Fibroblast of the aortic adventitia (primary cell): ENCODE results near the gene ATP13A2. TPM values are rescaled to one million over a fixed set of nuclear protein-coding genes. Genes with fewer than 3 reads are reported as not detected.
A peak's percentile ranks its signal among the peaks of the same experiment; 100 is the strongest.

Experiments
- DNase-seq: peaks from one replicate; pipeline ENCODE4 v3.0.0-alpha.2; 2010; ENCODE audit warnings: low read depth
- H3K4me3 ChIP-seq: 2 replicates; pipeline ENCODE4 v1.5.1; 2011; ENCODE audit warnings: low read depth, mild to moderate bottlenecking, control low read depth, low read length, moderate library complexity
- total RNA-seq: library from RNA; depleted of rRNA; stranded (reverse); fragments of >200 nt; gene quantifications from 2 replicates; pipeline ENCODE4 v1.2.3, GENCODE V29; 2012; ENCODE audit warnings: low replicate concordance
- TF ChIP-seq, protein P1 (sequence below): IDR thresholded peaks from 2 replicates; pipeline ENCODE4 v1.5.1; 2011; ENCODE audit warnings: mild to moderate bottlenecking, low read length, control low read depth, inconsistent platforms; ENCODE audit not compliant: insufficient read depth

ATP13A2 gene
- total RNA-seq, 1 donor = 18.4 TPM

DNA sequence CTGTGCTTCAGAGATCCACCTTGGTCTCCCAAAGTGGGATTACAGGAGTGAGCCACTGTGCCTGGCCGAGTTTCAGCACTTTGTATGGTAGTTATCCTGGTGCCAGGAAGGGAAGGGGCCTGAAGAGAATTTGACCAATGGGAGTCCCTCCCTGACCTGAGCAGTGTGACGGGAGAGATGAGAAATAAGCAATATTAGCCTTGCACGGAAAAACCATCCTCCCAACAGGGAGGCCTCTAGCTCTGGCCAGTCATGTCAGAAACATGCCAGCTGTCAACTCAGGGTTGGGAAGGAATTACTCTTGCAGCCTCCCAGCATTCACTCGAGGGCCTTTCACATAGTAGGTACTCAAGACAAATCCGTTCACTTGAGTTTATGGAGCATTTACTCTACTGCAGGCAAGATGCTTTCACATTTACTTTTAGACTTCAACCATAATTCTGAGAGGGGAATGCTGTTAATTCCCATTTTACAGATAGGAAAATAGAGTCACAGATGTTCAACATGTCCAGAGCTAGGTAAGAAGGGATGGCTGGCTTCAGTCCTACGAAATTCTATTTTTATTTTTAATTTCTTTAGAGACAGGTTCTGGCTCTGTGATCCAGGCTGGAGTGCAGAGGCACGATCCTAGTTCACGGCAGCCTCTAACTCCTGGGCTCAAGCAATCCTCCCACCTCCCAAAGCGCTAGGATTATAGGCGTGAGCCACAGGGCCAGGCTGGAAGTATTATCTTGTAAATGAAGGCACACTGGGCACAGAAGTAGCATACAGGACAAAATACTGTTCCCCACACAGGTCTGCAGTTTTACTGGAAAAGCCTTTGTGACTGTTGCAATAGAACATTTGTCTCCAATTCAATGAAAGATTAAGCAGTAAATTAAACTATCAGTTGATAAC is 3.2 kb upstream of the ATP13A2 start:
- TF ChIP-seq, protein P1, sequence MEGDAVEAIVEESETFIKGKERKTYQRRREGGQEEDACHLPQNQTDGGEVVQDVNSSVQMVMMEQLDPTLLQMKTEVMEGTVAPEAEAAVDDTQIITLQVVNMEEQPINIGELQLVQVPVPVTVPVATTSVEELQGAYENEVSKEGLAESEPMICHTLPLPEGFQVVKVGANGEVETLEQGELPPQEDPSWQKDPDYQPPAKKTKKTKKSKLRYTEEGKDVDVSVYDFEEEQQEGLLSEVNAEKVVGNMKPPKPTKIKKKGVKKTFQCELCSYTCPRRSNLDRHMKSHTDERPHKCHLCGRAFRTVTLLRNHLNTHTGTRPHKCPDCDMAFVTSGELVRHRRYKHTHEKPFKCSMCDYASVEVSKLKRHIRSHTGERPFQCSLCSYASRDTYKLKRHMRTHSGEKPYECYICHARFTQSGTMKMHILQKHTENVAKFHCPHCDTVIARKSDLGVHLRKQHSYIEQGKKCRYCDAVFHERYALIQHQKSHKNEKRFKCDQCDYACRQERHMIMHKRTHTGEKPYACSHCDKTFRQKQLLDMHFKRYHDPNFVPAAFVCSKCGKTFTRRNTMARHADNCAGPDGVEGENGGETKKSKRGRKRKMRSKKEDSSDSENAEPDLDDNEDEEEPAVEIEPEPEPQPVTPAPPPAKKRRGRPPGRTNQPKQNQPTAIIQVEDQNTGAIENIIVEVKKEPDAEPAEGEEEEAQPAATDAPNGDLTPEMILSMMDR = no peak
- no peak overlapping the region for H3K4me3 ChIP-seq
- DNase-seq = no peak

DNA sequence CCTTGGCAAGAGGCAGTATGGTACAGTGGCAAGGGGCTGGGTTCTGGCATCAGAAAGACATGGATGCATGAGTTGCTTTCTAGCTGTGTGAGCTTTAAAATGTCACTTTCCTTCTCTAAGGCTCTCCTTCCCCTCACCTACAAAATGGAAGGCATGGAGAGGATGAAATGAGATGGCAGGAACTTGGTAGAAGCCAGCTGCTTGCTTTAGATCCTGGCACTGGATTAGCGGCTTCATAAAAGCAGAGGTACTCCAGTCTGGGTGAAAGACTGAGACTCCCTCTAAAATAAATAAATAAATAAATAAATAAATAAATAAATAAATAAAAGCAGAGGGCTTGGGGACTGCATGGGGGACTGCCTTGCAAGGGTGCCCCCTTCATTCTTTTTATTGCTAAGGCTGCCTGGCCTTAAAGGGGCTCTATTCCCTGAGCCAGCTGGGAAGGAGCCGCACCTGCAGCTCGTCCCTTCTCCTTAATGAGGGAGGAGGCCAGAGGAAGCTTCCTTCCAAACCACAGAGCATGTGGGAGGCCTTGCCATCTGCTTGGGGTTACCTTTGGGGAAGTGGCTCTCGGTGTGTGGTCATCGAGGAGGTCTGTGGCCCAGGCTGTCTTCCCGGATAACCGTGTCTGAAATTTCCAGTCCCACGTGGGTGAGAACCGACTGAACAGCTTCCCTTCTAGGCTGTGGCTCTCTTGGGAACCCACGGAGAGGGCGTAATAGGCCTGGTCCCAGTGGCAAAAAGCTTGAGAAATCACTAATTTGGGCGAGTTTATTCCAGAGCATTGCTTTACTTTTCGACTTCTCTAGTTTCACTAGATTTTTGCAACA is 2.0 kb upstream of the ATP13A2 start:
- TF ChIP-seq, protein P1 = no peak
- no peak overlapping the region for H3K4me3 ChIP-seq
- DNase-seq = no peak

DNA sequence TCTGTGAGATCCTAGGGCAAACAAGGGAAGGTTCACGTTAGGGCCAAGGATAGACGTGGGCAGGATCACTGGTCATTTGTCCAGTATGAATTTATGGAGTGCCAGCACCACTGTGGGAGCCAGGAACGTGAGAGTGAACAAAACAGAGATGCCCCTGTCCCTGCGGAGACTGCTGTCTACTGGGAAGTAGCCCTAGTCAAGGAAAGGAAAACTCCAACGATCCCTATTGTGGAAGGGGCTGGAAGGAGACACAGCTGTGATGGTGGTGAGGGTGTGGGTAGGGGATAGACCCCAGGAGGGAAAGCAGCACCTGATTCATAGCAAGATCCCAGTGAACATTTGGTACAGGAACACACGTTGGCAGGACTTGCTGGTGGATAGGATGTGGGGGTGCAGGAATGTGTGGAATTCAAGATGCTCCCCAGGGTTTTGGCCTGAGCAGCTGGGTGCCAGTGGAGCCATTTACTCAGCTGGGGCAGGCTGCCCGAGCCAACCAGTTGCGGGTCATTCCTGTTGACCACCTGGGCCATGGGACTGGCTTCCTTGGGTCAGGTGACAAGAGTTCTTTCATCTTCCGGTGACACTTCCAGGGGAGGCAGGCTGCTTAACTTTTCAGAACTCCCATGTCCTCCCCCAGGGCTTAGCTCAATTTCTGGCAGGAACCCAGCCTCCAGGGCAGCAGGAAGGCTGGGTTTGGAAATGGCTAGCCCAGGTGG is 1.2 kb upstream of the ATP13A2 start:
- peak; percentile 31 for DNase-seq
- H3K4me3 ChIP-seq = no peak overlapping the region
- TF ChIP-seq, protein P1 = no peak

DNA sequence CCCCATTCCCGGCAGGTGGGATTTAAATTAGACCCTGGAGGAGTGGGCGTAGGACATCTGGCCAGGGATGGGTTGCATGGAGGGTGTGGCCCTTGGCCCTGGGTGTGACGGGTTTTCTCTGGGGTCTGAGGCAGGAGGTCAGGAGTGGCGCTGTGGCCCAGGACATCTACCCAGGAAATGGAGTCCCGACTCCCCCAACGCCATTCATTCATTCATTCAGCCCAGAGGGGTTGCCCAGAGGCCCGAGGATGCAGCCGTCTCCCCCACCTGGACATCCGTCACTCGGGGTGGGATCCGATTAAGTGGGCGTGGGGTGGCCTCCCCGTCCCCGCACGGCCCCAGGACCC is 663 bp downstream of the ATP13A2 start:
- TF ChIP-seq, protein P1 = no peak
- H3K4me3 ChIP-seq = peak overlapping the region; percentile 75
- no peak for DNase-seq

DNA sequence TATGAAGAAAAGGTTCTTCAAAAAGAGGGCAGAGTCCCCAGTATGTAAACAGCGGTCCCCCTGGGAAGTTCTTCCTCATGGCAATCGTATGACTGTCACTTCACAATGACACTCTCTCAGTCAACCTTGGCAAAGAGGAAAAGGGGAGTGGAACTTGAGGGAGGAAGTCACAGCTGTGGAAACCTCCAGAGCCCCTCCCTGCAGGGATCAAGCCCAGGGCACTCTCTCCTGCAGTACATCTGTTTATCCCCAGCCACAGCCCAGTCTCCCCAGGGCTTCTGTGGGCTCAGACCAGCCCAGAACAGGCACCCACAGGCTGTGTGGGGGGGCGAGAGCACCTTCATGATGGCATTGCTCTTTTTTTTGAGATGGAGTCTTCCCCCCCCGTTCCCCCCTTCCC is 2.0 kb downstream of the ATP13A2 start:
- TF ChIP-seq, protein P1 = no peak
- H3K4me3 ChIP-seq = no peak overlapping the region
- DNase-seq = no peak

DNA sequence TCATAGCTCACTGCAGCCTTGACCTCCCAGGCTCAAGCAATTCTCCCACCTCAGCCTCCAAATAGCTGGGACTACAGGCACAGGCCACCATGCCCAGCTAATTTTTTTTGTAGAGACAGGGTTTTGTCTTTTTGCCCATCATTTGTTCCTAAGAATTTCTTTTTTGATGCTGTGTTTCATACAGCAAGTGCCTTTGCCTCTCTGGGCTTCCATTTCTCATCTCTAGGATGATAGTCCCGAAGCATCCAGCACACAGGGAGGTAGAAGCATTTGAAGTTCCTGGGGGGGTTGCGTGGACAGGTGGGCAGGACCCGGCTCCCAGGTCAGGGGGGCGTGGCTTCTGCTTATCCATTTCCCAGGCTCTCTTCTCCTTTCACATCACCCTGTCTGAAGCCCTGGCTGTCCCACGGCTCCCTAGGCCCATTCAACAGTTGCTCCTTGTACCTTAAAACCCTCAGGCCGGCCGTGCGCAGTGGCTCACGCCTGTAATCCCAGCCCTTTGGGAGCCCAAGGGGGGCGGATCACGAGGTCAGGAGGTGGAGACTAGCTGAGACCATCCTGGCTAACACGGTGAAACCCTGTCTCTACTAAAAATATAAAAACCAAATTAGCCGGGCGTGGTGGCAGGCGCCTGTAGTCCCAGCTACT is 3.4 kb downstream of the ATP13A2 start:
- no peak overlapping the region for H3K4me3 ChIP-seq
- TF ChIP-seq, protein P1 = no peak
- no peak for DNase-seq
